NCI-H1417 treated with DMSO at 0.1 percent for 48 hours (cell line): Measurements from ENCODE around the gene BRD3OS.
"Not testable (repeated sequence)": the region's sequence is repeated elsewhere in the genome, so short reads cannot be mapped to it uniquely, and the experiment has no call there.

Experiments
- DNase-seq: peaks from one replicate; lab custom pipeline; 2025; lab: John Stamatoyannopoulos, UW

The BRD3OS gene

GRCh38 chr9:134063571-134064450 is 38.5 kb downstream of the BRD3OS start:
- DNase-seq = no peak

- no peak for DNase-seq
Observed at GRCh38 chr9:134064711-134065110, 39.4 kb downstream of the BRD3OS start.

DNA sequence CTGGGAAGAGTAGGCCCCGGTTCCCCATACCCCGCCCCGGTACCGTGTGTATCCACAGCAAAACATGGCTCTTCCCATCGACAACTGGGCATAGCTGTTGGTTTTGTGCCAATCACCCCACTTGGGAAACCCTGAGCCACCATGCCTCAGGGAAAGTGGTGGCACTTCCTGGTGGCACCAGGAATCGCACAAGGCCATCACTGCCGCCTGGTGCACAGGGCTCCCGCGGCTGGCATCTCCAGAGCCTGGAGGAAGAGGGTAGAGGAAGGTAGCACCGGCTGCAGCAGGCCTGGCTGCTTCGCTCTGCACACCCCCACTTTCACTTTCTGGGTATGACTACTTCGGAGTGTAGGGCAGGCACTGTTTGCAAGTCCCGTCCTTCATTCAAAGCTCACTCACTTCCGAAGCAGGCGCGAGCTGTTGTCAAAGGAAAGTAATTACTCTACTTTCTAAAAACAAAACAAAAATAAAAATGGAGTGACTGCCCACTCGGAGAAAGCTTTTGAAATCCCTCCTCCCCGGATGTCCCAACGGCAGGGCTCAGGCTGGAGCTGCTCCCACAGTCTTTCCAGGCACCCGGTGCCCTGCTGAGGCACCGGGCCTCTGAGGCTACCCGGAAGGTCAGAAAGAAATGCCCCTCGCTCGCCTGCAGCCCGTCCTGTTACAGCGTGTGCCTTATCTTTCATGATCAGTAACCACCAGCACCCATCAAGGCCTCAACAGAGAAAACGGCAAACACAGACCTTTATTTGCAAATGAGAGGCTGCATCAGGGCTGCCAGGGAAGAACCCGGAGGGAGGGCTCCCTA is 40.5 kb downstream of the BRD3OS start:
- no peak for DNase-seq

- no peak for DNase-seq
Observed at GRCh38 chr9:134066526-134066912, 41.2 kb downstream of the BRD3OS start.

GRCh38 chr9:134066913-134067851 is 41.9 kb downstream of the BRD3OS start:
- peak; percentile 6 for DNase-seq

- peak; percentile 41 for DNase-seq
Observed at GRCh38 chr9:134067904-134068743, 42.8 kb downstream of the BRD3OS start, which contains the start of gene BRD3. Gene BRD3 (minus strand): TSS chr9:134068026. CDS start chr9:134053477, 14,549 bp downstream.

GRCh38 chr9:134068744-134069479 is 43.6 kb downstream of the BRD3OS start:
- DNase-seq = peak; percentile 41

DNA sequence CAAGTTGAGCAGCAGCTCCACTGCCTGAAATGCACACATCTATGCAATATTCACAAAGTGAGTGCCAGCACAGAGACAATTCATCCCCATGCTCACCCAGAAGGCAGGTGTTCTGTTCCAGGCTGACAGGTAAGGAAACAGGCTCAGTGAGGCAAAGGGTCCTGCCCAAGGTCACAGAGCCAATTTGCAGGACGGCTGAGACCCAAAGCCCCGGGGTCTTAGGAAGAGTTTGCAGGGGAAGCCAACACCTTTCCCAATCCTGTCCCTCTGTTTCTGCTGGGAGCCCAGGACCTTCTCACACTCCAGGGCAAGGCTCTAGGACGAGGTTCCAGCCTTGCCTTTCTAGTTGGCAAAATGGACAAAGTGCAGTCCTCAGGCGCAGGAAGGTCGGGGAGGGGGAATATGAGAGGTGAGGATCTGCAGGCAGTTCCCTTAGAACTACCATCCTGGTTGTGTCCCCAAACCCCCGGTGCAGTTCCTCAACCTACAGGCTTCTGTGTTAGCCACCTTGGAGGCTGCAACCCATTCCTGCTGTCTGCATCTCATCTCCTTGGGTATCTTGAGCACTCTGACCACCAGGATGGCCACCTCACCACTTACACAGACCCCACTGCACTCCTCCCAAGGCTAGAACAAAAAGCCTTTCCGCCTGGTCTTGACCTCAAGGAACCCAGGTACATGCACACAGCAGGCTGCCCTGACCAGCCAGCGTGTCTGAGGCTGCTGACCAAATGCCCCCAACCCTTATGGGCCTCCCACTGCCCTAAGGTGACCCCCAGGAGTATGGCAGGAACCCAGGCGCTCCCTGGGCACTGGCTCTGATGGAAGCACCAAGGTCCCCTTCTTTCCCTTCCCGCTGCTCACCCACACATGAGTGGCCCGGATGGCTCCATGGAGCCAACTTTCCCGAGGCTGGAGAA is 44.5 kb downstream of the BRD3OS start:
- DNase-seq = no peak

- DNase-seq = no peak
Observed at GRCh38 chr9:134071149-134071548, 45.9 kb downstream of the BRD3OS start.

DNA sequence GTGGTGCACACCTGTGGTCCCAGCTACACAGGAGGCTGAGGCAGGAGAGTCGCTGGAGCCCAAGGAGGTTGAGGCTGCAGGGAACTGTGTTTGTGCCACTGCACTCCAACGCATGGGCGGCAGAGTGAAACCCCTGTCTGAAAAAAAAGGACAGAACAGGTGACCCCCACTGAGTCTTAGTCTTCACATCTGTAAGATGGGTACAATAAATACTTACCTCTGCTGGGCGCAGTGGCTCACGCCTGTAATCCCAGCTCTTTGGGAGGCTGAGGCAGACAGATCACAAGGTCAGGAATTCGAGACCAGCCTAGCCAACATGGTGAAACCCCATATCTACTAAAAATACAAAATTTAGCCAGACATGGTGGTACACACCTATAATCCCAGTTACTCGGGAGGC is 47.4 kb downstream of the BRD3OS start:
- DNase-seq = not testable (repeated sequence)

GRCh38 chr9:134073500-134073899 is 48.2 kb downstream of the BRD3OS start:
- no peak for DNase-seq

DNA sequence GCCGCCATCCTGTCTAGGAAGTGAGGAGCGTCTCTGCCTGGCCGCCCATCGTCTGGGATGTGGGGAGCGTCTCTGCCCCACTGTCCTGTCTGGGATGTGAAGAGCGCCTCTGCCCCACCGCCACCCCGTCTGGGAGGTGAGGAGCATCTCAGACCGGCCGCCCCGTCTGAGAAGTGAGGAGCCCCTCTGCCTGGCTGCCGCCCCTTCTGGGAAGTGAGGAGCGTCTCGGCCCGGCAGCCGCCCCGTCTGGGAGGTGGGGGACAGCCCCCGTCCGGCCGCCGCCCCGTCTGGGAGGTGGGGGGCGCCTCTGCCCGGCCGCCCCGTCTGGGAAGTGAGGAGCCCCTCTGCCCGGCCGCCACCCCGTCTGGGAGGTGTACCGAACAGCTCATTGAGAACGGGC is 50.4 kb downstream of the BRD3OS start:
- not testable (repeated sequence) for DNase-seq

- DNase-seq = no peak
Observed at GRCh38 chr9:134076644-134077043, 51.4 kb downstream of the BRD3OS start.
